ENCODE measurements around the gene ARHGAP15.

ARHGAP15 gene

GRCh38 chr2:143259368-143259958 is 130.2 kb downstream of the ARHGAP15 start:
- no peaks in the 10 kb centered on the region for H3K27me3 Mint-ChIP-seq (ENCODE audit: low read depth)
- peaks cover 14% of the 10 kb centered on the region for H3K9me3 Mint-ChIP-seq
- DNase-seq (ENCODE audit: low spot score): peak; percentile 61
- peak overlapping the region; percentile 95 for H3K27ac Mint-ChIP-seq
- H3K36me3 Mint-ChIP-seq (ENCODE audit: low read depth): peaks cover 41% of the 10 kb centered on the region
- H3K4me3 Mint-ChIP-seq: peak overlapping the region; percentile 76
- H3K4me1 Mint-ChIP-seq (ENCODE audit: low read depth): peaks cover 65% of the 10 kb centered on the region

GRCh38 chr2:143261986-143262385 is 132.8 kb downstream of the ARHGAP15 start:
- peaks cover 43% of the 10 kb centered on the region for H3K36me3 Mint-ChIP-seq (ENCODE audit: low read depth)
- H3K9me3 Mint-ChIP-seq: peaks cover 28% of the 10 kb centered on the region
- peaks cover 48% of the 10 kb centered on the region for H3K4me1 Mint-ChIP-seq (ENCODE audit: low read depth)
- peak overlapping the region; percentile 95 for H3K27ac Mint-ChIP-seq
- DNase-seq (ENCODE audit: low spot score): peak; percentile 45
- no peaks in the 10 kb centered on the region for H3K27me3 Mint-ChIP-seq (ENCODE audit: low read depth)
- H3K4me3 Mint-ChIP-seq: peak overlapping the region; percentile 63

GRCh38 chr2:143262389-143262788 is 133.2 kb downstream of the ARHGAP15 start:
- peaks cover 47% of the 10 kb centered on the region for H3K36me3 Mint-ChIP-seq (ENCODE audit: low read depth)

GRCh38 chr2:143263066-143263625 is 133.9 kb downstream of the ARHGAP15 start:
- DNase-seq (ENCODE audit: low spot score): no peak
- Mint-ChIP-seq H3K27ac (peak overlapping the region; percentile 95), H3K4me1 (ENCODE audit: low read depth) (peaks cover 44% of the 10 kb centered on the region), H3K9me3 (peaks cover 33% of the 10 kb centered on the region), H3K4me3 (peak overlapping the region; percentile 37), H3K36me3 (ENCODE audit: low read depth) (peaks cover 46% of the 10 kb centered on the region), H3K27me3 (ENCODE audit: low read depth) (no peaks in the 10 kb centered on the region)

More at GRCh38 chr2:143262389-143262788, 133.2 kb downstream of the ARHGAP15 start:
- no peaks in the 10 kb centered on the region for H3K27me3 Mint-ChIP-seq (ENCODE audit: low read depth)
- H3K27ac Mint-ChIP-seq: peak overlapping the region; percentile 95
- H3K4me3 Mint-ChIP-seq: peak overlapping the region; percentile 37
- H3K9me3 Mint-ChIP-seq: peaks cover 32% of the 10 kb centered on the region
- DNase-seq (ENCODE audit: low spot score): no peak
- H3K4me1 Mint-ChIP-seq (ENCODE audit: low read depth): peaks cover 45% of the 10 kb centered on the region

GRCh38 chr2:143264851-143265250 is 135.6 kb downstream of the ARHGAP15 start:
- Mint-ChIP-seq H3K4me3 (no peak overlapping the region), H3K27ac (no peak overlapping the region), H3K9me3 (peaks cover 33% of the 10 kb centered on the region), H3K4me1 (ENCODE audit: low read depth) (peaks cover 30% of the 10 kb centered on the region), H3K36me3 (ENCODE audit: low read depth) (peaks cover 48% of the 10 kb centered on the region), H3K27me3 (ENCODE audit: low read depth) (no peaks in the 10 kb centered on the region)
- no peak for DNase-seq (ENCODE audit: low spot score)

GRCh38 chr2:143279672-143280071 is 150.5 kb downstream of the ARHGAP15 start:
- Mint-ChIP-seq H3K9me3 (no peaks in the 10 kb centered on the region), H3K27ac (no peak overlapping the region), H3K4me1 (ENCODE audit: low read depth) (peaks cover 32% of the 10 kb centered on the region), H3K4me3 (no peak overlapping the region), H3K27me3 (ENCODE audit: low read depth) (no peaks in the 10 kb centered on the region), H3K36me3 (ENCODE audit: low read depth) (peaks cover 31% of the 10 kb centered on the region)
- DNase-seq (ENCODE audit: low spot score): no peak

GRCh38 chr2:143280097-143280757 is 151.0 kb downstream of the ARHGAP15 start:
- H3K36me3 Mint-ChIP-seq (ENCODE audit: low read depth): peaks cover 27% of the 10 kb centered on the region
- H3K27ac Mint-ChIP-seq: peak overlapping the region; percentile 48
- peaks cover 32% of the 10 kb centered on the region for H3K4me1 Mint-ChIP-seq (ENCODE audit: low read depth)
- H3K9me3 Mint-ChIP-seq: no peaks in the 10 kb centered on the region
- no peak overlapping the region for H3K4me3 Mint-ChIP-seq
- DNase-seq (ENCODE audit: low spot score): no peak
- H3K27me3 Mint-ChIP-seq (ENCODE audit: low read depth): no peaks in the 10 kb centered on the region

- Mint-ChIP-seq H3K27me3 (ENCODE audit: low read depth) (no peaks in the 10 kb centered on the region), H3K4me1 (ENCODE audit: low read depth) (peaks cover 19% of the 10 kb centered on the region), H3K27ac (no peak overlapping the region), H3K36me3 (ENCODE audit: low read depth) (peaks cover 21% of the 10 kb centered on the region), H3K4me3 (no peak overlapping the region), H3K9me3 (no peaks in the 10 kb centered on the region)
- no peak for DNase-seq (ENCODE audit: low spot score)
These were observed 153.5 kb downstream of the ARHGAP15 start for GRCh38 chr2:143282684-143283083.

GRCh38 chr2:143284087-143284675 is 155.0 kb downstream of the ARHGAP15 start:
- Mint-ChIP-seq H3K4me1 (ENCODE audit: low read depth) (peaks cover 17% of the 10 kb centered on the region), H3K4me3 (no peak overlapping the region), H3K36me3 (ENCODE audit: low read depth) (peaks cover 23% of the 10 kb centered on the region), H3K9me3 (no peaks in the 10 kb centered on the region), H3K27ac (no peak overlapping the region), H3K27me3 (ENCODE audit: low read depth) (no peaks in the 10 kb centered on the region)
- no peak for DNase-seq (ENCODE audit: low spot score)

GRCh38 chr2:143289025-143289424 is 159.8 kb downstream of the ARHGAP15 start:
- Mint-ChIP-seq H3K36me3 (ENCODE audit: low read depth) (peaks cover 18% of the 10 kb centered on the region), H3K27ac (no peak overlapping the region), H3K4me3 (no peak overlapping the region), H3K9me3 (no peaks in the 10 kb centered on the region), H3K4me1 (ENCODE audit: low read depth) (peaks cover 5% of the 10 kb centered on the region), H3K27me3 (ENCODE audit: low read depth) (no peaks in the 10 kb centered on the region)
- no peak for DNase-seq (ENCODE audit: low spot score)

- Mint-ChIP-seq H3K27ac (no peak overlapping the region), H3K4me1 (ENCODE audit: low read depth) (peaks cover 5% of the 10 kb centered on the region), H3K27me3 (ENCODE audit: low read depth) (no peaks in the 10 kb centered on the region), H3K4me3 (no peak overlapping the region), H3K9me3 (no peaks in the 10 kb centered on the region), H3K36me3 (ENCODE audit: low read depth) (peaks cover 20% of the 10 kb centered on the region)
- no peak for DNase-seq (ENCODE audit: low spot score)
These were observed 161.0 kb downstream of the ARHGAP15 start for GRCh38 chr2:143290221-143290620.

GRCh38 chr2:143294068-143294467 is 164.8 kb downstream of the ARHGAP15 start:
- no peaks in the 10 kb centered on the region for H3K27me3 Mint-ChIP-seq (ENCODE audit: low read depth)
- H3K4me3 Mint-ChIP-seq: no peak overlapping the region
- H3K9me3 Mint-ChIP-seq: no peaks in the 10 kb centered on the region
- no peak for DNase-seq (ENCODE audit: low spot score)
- H3K4me1 Mint-ChIP-seq (ENCODE audit: low read depth): peaks cover 9% of the 10 kb centered on the region
- no peak overlapping the region for H3K27ac Mint-ChIP-seq
- peaks cover 15% of the 10 kb centered on the region for H3K36me3 Mint-ChIP-seq (ENCODE audit: low read depth)

GRCh38 chr2:143296089-143296488 is 166.9 kb downstream of the ARHGAP15 start:
- Mint-ChIP-seq H3K9me3 (no peaks in the 10 kb centered on the region), H3K27me3 (ENCODE audit: low read depth) (no peaks in the 10 kb centered on the region), H3K4me1 (ENCODE audit: low read depth) (peaks cover 6% of the 10 kb centered on the region), H3K27ac (no peak overlapping the region), H3K4me3 (no peak overlapping the region), H3K36me3 (ENCODE audit: low read depth) (peaks cover 24% of the 10 kb centered on the region)
- DNase-seq (ENCODE audit: low spot score): no peak

- DNase-seq (ENCODE audit: low spot score): no peak
- H3K36me3 Mint-ChIP-seq (ENCODE audit: low read depth): peaks cover 23% of the 10 kb centered on the region
- no peak overlapping the region for H3K4me3 Mint-ChIP-seq
- H3K27me3 Mint-ChIP-seq (ENCODE audit: low read depth): no peaks in the 10 kb centered on the region
- peaks cover 6% of the 10 kb centered on the region for H3K4me1 Mint-ChIP-seq (ENCODE audit: low read depth)
- no peak overlapping the region for H3K27ac Mint-ChIP-seq
- no peaks in the 10 kb centered on the region for H3K9me3 Mint-ChIP-seq
These were observed 168.0 kb downstream of the ARHGAP15 start for GRCh38 chr2:143297182-143297581.
